WTC11 (cell line): ENCODE data around the gene RPA3. TPM values are rescaled to one million over a fixed set of nuclear protein-coding genes. Genes with fewer than 3 reads are reported as not detected.

Source experiments
- ATAC-seq: fragments of 200-7000 bp; cut with Tn5 transposase; 2 replicates; pipeline ENCODE4 v1.10.0; 2021; ENCODE audit warnings: mild to moderate bottlenecking, moderate library complexity
- CTCF ChIA-PET: fragments of 300-600 bp; sonication (Branson Sonifier 250); formaldehyde crosslinking; loops from one replicate; lab custom pipeline; 2021; ENCODE audit warnings: antibody characterized with exemption; lab: Charles Lee
- POLR2A ChIA-PET: fragments of 350-600 bp; sonication (Branson Sonifier 250); formaldehyde crosslinking; loops from one replicate; lab custom pipeline; 2021; ENCODE audit warnings: antibody characterized with exemption; lab: Charles Lee
- DNase-seq: peaks from one replicate; pipeline ENCODE4 v3.0.0; 2021; ENCODE audit warnings: low spot score
- H3K27ac Mint-ChIP-seq: 2 replicates; pipeline ENCODE4 v1.8.0; 2021; ENCODE audit warnings: mixed read lengths
- H3K27me3 Mint-ChIP-seq: 2 replicates; pipeline ENCODE4 v1.8.0; 2021; ENCODE audit warnings: low read depth, mild to moderate bottlenecking, moderate library complexity, mixed read lengths
- H3K36me3 Mint-ChIP-seq: 2 replicates; pipeline ENCODE4 v1.8.0; 2021; ENCODE audit warnings: mixed read lengths
- H3K4me1 Mint-ChIP-seq: 2 replicates; pipeline ENCODE4 v1.8.0; 2022; ENCODE audit warnings: mixed read lengths
- H3K4me3 Mint-ChIP-seq: 2 replicates; pipeline ENCODE4 v1.8.0; 2021; ENCODE audit warnings: mild to moderate bottlenecking, moderate library complexity, mixed read lengths
- H3K9me3 Mint-ChIP-seq: 2 replicates; pipeline ENCODE4 v1.8.0; 2021; ENCODE audit warnings: mixed read lengths
- GABPB1 ChIP-seq: sonication (generic); formaldehyde crosslinking; IDR thresholded peaks from 2 replicates; pipeline ENCODE4 v1.8.1; 2023; ENCODE audit warnings: mild to moderate bottlenecking, missing genetic modification reagents
- GTF2I ChIP-seq: fragments of 250-450 bp; sonication (Bioruptor Pico); conservative IDR thresholded peaks from 2 replicates; pipeline ENCODE4 v1.4.0; 2021; ENCODE audit warnings: mild to moderate bottlenecking
- HMGA2 ChIP-seq: fragments of 250-450 bp; sonication (Bioruptor Pico); IDR thresholded peaks from 2 replicates; pipeline ENCODE4 v1.4.0; 2021; ENCODE audit warnings: mild to moderate bottlenecking, moderate library complexity
- JAZF1 ChIP-seq: fragments of 250-450 bp; sonication (Bioruptor Pico); IDR thresholded peaks from 2 replicates; pipeline ENCODE4 v1.9.0; 2021; ENCODE audit warnings: moderate library complexity, mild to moderate bottlenecking, inconsistent platforms
- MXD4 ChIP-seq: fragments of 250-450 bp; sonication (Bioruptor Pico); IDR thresholded peaks from 2 replicates; pipeline ENCODE4 v1.8.0; 2021; ENCODE audit warnings: mild to moderate bottlenecking, moderate library complexity, borderline replicate concordance
- NR1H2 ChIP-seq: sonication (generic); formaldehyde crosslinking; IDR thresholded peaks from 2 replicates; pipeline ENCODE4 v1.9.0; 2021; ENCODE audit warnings: mild to moderate bottlenecking, moderate library complexity, missing genetic modification reagents
- OVOL2 ChIP-seq: fragments of 250-450 bp; sonication (Bioruptor Pico); IDR thresholded peaks from 2 replicates; pipeline ENCODE4 v1.9.0; 2021; ENCODE audit warnings: mild to moderate bottlenecking, borderline replicate concordance
- TEAD4 ChIP-seq: sonication (generic); formaldehyde crosslinking; IDR thresholded peaks from 2 replicates; pipeline ENCODE4 v1.8.0; 2022; ENCODE audit warnings: mild to moderate bottlenecking, missing genetic modification reagents
- ZNF121 ChIP-seq: sonication (generic); formaldehyde crosslinking; IDR thresholded peaks from 2 replicates; pipeline ENCODE4 v1.8.0; 2023; ENCODE audit warnings: missing genetic modification reagents
- total RNA-seq: library from RNA; stranded (reverse); gene quantifications from 3 replicates; pipeline ENCODE4 v1.2.3, GENCODE V29; 2021
- TF ChIP-seq, protein P1 (sequence below): sonication (generic); formaldehyde crosslinking; IDR thresholded peaks from 2 replicates; pipeline ENCODE4 v1.8.0; 2022; ENCODE audit warnings: mild to moderate bottlenecking, missing genetic modification reagents
- TF ChIP-seq, protein P2 (sequence below): sonication (generic); formaldehyde crosslinking; conservative IDR thresholded peaks from 2 replicates; pipeline ENCODE4 v1.8.1; 2022; ENCODE audit warnings: mild to moderate bottlenecking, missing genetic modification reagents
- TF ChIP-seq, protein P3 (sequence below): sonication (generic); formaldehyde crosslinking; IDR thresholded peaks from 2 replicates; pipeline ENCODE4 v1.8.1; 2022; ENCODE audit warnings: low read depth, mild to moderate bottlenecking, moderate library complexity, missing genetic modification reagents, borderline replicate concordance
- TF ChIP-seq, protein P4 (sequence below): sonication (generic); formaldehyde crosslinking; IDR thresholded peaks from 2 replicates; pipeline ENCODE4 v1.8.1; 2022; ENCODE audit warnings: mild to moderate bottlenecking, moderate library complexity, missing genetic modification reagents
- TF ChIP-seq, protein P5 (sequence below): sonication (generic); formaldehyde crosslinking; IDR thresholded peaks from 2 replicates; pipeline ENCODE4 v1.8.0; 2022; ENCODE audit warnings: mild to moderate bottlenecking, missing genetic modification reagents
- TF ChIP-seq, protein P6 (sequence below): sonication (generic); formaldehyde crosslinking; IDR thresholded peaks from 2 replicates; pipeline ENCODE4 v1.8.0; 2022; ENCODE audit warnings: mild to moderate bottlenecking, missing genetic modification reagents

The RPA3 gene
- total RNA-seq, 1 experiment from 2014 or later: 97.8 TPM

DNA sequence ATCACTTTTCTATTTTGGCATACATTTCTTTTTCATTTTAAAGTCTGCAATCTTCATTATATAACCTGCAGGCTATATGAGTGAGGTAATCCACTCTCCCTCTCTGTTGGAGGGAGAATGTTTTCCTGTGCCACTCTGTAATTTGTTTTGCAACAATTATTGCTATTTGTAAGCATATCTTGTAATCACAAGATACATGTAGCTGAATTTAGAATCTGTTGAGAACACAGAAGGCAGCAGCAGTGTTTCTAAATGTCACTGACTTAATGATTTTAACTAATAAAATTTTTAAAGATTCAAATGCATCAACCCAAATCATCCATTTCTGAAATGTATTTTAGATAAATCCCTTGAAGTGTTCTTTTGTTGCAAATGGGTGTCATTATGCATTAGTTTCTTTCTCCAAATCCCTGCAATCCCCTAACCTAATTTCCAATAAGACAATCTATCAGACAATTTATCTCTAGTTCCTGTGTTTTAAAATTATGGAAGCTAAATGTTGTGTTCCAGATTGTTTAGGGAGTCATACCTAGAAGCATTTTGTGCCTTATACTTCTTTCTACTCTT, 97.7 kb downstream of the RPA3 start:
- peaks cover 8% of the 10 kb centered on the region for H3K36me3 Mint-ChIP-seq
- ChIA-PET POLR2A (no interaction called here), CTCF (no interaction called here)
- no peak overlapping the region for H3K27ac Mint-ChIP-seq
- H3K9me3 Mint-ChIP-seq: peaks cover 8% of the 10 kb centered on the region
- no peaks in the 10 kb centered on the region for H3K27me3 Mint-ChIP-seq
- peaks cover 7% of the 10 kb centered on the region for H3K4me1 Mint-ChIP-seq
- TF ChIP-seq, protein P1, sequence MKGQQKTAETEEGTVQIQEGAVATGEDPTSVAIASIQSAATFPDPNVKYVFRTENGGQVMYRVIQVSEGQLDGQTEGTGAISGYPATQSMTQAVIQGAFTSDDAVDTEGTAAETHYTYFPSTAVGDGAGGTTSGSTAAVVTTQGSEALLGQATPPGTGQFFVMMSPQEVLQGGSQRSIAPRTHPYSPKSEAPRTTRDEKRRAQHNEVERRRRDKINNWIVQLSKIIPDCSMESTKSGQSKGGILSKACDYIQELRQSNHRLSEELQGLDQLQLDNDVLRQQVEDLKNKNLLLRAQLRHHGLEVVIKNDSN (CRISPR knock-in tag): no peak
- TF ChIP-seq, all 79 proteins: peak for 0
- no peak overlapping the region for H3K4me3 Mint-ChIP-seq
- DNase-seq (no peak), ATAC-seq (no peak)

DNA sequence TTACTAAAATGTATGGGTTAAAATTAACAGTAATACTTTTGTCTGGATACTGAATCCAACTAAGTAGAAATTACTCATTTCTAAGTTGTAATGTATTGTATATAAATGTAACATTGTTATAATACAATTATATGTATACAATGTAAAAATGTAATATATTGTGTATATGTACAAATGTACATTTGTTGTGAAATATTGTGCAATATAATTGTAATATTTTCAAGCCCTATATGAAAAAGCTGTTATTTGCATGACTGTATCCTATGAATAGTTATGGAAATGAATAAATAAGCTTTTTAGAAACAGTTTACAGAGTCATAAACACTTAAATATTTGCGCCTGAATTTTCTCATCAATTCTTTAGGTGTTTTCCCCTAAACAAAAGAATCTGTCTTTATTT, 98.2 kb downstream of the RPA3 start:
- no peak overlapping the region for H3K4me3 Mint-ChIP-seq
- ChIA-PET POLR2A (no interaction called here), CTCF (no interaction called here)
- H3K27ac Mint-ChIP-seq: no peak overlapping the region
- H3K4me1 Mint-ChIP-seq: peaks cover 7% of the 10 kb centered on the region
- peaks cover 3% of the 10 kb centered on the region; the same call in 1 of the 2 replicates for H3K36me3 Mint-ChIP-seq
- H3K9me3 Mint-ChIP-seq: peaks cover 5% of the 10 kb centered on the region
- TF ChIP-seq MXD4 (CRISPR knock-in tag) (no peak), NR1H2 (CRISPR knock-in tag) (no peak), HMGA2 (CRISPR knock-in tag) (no peak), JAZF1 (CRISPR knock-in tag) (no peak)
- TF ChIP-seq, protein P2, sequence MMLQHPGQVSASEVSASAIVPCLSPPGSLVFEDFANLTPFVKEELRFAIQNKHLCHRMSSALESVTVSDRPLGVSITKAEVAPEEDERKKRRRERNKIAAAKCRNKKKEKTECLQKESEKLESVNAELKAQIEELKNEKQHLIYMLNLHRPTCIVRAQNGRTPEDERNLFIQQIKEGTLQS (CRISPR knock-in tag): no peak
- TF ChIP-seq, protein P3, sequence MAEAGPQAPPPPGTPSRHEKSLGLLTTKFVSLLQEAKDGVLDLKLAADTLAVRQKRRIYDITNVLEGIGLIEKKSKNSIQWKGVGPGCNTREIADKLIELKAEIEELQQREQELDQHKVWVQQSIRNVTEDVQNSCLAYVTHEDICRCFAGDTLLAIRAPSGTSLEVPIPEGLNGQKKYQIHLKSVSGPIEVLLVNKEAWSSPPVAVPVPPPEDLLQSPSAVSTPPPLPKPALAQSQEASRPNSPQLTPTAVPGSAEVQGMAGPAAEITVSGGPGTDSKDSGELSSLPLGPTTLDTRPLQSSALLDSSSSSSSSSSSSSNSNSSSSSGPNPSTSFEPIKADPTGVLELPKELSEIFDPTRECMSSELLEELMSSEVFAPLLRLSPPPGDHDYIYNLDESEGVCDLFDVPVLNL (CRISPR knock-in tag): no peak
- TF ChIP-seq, protein P4, sequence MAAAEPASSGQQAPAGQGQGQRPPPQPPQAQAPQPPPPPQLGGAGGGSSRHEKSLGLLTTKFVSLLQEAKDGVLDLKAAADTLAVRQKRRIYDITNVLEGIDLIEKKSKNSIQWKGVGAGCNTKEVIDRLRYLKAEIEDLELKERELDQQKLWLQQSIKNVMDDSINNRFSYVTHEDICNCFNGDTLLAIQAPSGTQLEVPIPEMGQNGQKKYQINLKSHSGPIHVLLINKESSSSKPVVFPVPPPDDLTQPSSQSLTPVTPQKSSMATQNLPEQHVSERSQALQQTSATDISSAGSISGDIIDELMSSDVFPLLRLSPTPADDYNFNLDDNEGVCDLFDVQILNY (CRISPR knock-in tag): no peak
- DNase-seq (no peak), ATAC-seq (no peak)
- no peaks in the 10 kb centered on the region for H3K27me3 Mint-ChIP-seq

DNA sequence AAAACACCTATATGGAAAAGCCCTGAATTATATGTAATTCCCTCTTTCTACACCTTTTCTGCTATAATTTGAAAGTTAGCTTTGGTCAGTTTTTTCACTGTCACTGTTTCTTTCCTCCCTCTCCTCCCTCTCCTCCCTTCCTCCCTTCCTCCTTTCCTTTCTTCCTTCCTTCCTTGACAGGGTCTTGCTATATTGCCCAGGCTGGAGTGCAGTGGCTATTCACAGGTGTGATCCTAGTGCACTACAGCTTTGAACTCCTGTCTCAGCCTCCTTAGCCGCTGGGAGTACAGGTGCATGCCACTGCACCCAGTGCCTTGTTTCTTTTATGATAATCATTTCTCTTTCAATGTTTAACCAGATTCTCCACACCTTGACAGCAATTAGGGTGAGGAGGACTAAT, 100.0 kb downstream of the RPA3 start:
- no peak for DNase-seq
- CTCF ChIA-PET: no interaction called here
- ATAC-seq: no peak
- Mint-ChIP-seq H3K9me3 (no peaks in the 10 kb centered on the region), H3K36me3 (no peaks in the 10 kb centered on the region), H3K4me3 (no peak overlapping the region)
- TF ChIP-seq GABPB1 (CRISPR knock-in tag) (no peak), MXD4 (CRISPR knock-in tag) (no peak), ZNF121 (CRISPR knock-in tag) (peak; percentile 86)
- TF ChIP-seq, protein P4 (CRISPR knock-in tag): no peak
- TF ChIP-seq, all 79 proteins: peak for 1
- H3K27ac Mint-ChIP-seq: no peak overlapping the region
- POLR2A ChIA-PET: no interaction called here
- H3K4me1 Mint-ChIP-seq: peaks cover 6% of the 10 kb centered on the region
- no peaks in the 10 kb centered on the region for H3K27me3 Mint-ChIP-seq

DNA sequence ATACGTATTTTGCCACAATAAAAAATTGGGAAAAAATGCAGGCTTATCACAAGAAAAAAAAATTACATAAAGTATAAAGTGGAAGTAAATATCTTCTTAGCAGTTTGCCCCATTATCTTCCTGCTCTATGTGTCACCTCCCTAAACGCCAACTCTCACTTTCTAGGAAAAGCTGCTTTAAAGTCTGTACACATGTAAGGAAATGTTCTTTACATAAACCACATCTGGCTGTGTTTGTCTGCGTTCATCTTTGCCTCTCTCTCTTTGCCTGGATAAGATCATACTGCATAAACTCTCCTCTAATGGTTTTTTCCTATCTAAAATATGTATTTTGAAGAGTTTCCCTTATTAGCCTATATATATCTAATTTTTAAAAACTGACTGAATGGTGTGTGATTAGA, 100.9 kb downstream of the RPA3 start:
- H3K36me3 Mint-ChIP-seq: no peaks in the 10 kb centered on the region
- CTCF ChIA-PET: no interaction called here
- H3K4me1 Mint-ChIP-seq: no peaks in the 10 kb centered on the region

More for the DNA sequence above, 100.9 kb downstream of the RPA3 start:
- DNase-seq: no peak
- H3K27me3 Mint-ChIP-seq: no peaks in the 10 kb centered on the region
- TF ChIP-seq, protein P4 (CRISPR knock-in tag): no peak
- no peak for TF ChIP-seq GTF2I
- TF ChIP-seq, protein P5, sequence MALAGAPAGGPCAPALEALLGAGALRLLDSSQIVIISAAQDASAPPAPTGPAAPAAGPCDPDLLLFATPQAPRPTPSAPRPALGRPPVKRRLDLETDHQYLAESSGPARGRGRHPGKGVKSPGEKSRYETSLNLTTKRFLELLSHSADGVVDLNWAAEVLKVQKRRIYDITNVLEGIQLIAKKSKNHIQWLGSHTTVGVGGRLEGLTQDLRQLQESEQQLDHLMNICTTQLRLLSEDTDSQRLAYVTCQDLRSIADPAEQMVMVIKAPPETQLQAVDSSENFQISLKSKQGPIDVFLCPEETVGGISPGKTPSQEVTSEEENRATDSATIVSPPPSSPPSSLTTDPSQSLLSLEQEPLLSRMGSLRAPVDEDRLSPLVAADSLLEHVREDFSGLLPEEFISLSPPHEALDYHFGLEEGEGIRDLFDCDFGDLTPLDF (CRISPR knock-in tag): no peak
- TF ChIP-seq, protein P6, sequence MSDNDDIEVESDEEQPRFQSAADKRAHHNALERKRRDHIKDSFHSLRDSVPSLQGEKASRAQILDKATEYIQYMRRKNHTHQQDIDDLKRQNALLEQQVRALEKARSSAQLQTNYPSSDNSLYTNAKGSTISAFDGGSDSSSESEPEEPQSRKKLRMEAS: no peak
- TF ChIP-seq TEAD4 (CRISPR knock-in tag): no peak
- TF ChIP-seq OVOL2: no peak
- H3K4me3 Mint-ChIP-seq: no peak overlapping the region
- H3K27ac Mint-ChIP-seq: no peak overlapping the region
- no peak for ATAC-seq
- POLR2A ChIA-PET: no interaction called here
- no peaks in the 10 kb centered on the region for H3K9me3 Mint-ChIP-seq
